SU-DHL-6 (cell line): ENCODE results near the gene HIF3A.

ENCODE experiments used
- CTCF ChIP-seq: fragments of 200-600 bp; sonication (generic); IDR thresholded peaks from one replicate; pipeline ENCODE4 v1.5.1; 2017; ENCODE audit warnings: antibody characterized with exemption, mild to moderate bottlenecking, low read length, moderate library complexity; ENCODE audit not compliant: insufficient read depth, poor library complexity, severe bottlenecking
- EZH2phosphoT487 ChIP-seq: fragments of 200-600 bp; sonication (generic), shearing (Covaris generic); conservative IDR thresholded peaks from 2 replicates; pipeline ENCODE4 v1.6.1; 2018; ENCODE audit warnings: mild to moderate bottlenecking, antibody characterized with exemption, low read length, moderate library complexity, mixed read lengths

- TF ChIP-seq CTCF (no peak), EZH2phosphoT487 (no peak)
Observed at GRCh38 chr19:46366620-46367292, 69.9 kb downstream of the HIF3A start.
